HEK293T (cell line): ENCODE results near the gene MYO18A.

Source experiments
- CTCF ChIA-PET: fragments of 350-600 bp; formaldehyde crosslinking; extraction: SDS; loops from one replicate; lab custom pipeline; 2021; ENCODE audit warnings: antibody characterized with exemption, inconsistent platforms; lab: Yijun Ruan, JAX
- POLR2A ChIA-PET: fragments of 350-600 bp; formaldehyde crosslinking; extraction: SDS; loops from one replicate; lab custom pipeline; 2020; ENCODE audit warnings: antibody characterized with exemption, inconsistent platforms; lab: Yijun Ruan, JAX
- DNase-seq: peaks from one replicate; pipeline ENCODE4 v3.0.0; 2012; ENCODE audit warnings: mixed read lengths; ENCODE audit errors: extremely low spot score
- ARNT ChIP-seq: fragments of 450-650 bp; IDR thresholded peaks from 2 replicates; pipeline ENCODE4 v1.6.1; 2017; ENCODE audit warnings: mild to moderate bottlenecking
- BHLHE40 ChIP-seq: fragments of 450-650 bp; IDR thresholded peaks from 2 replicates; pipeline ENCODE4 v1.6.1; 2016; ENCODE audit warnings: mild to moderate bottlenecking, moderate library complexity, borderline replicate concordance
- CTBP1 ChIP-seq: fragments of 450-650 bp; IDR thresholded peaks from 2 replicates; pipeline ENCODE4 v1.6.1; 2016; ENCODE audit warnings: borderline replicate concordance
- ELF4 ChIP-seq: fragments of 450-650 bp; IDR thresholded peaks from 2 replicates; pipeline ENCODE4 v1.6.1; 2017; ENCODE audit warnings: antibody characterized with exemption
- FOXA1 ChIP-seq: fragments of 450-650 bp; IDR thresholded peaks from 2 replicates; pipeline ENCODE4 v1.6.1; 2016; ENCODE audit warnings: mild to moderate bottlenecking
- FOXK2 ChIP-seq: fragments of 450-650 bp; IDR thresholded peaks from 2 replicates; pipeline ENCODE4 v1.6.1; 2016; ENCODE audit warnings: mild to moderate bottlenecking
- FOXM1 ChIP-seq: fragments of 450-650 bp; IDR thresholded peaks from 2 replicates; pipeline ENCODE4 v1.6.1; 2017; ENCODE audit warnings: mild to moderate bottlenecking, borderline replicate concordance
- HDGF ChIP-seq: fragments of 450-650 bp; IDR thresholded peaks from 2 replicates; pipeline ENCODE4 v1.6.1; 2017; ENCODE audit warnings: antibody characterized with exemption, borderline replicate concordance
- L3MBTL2 ChIP-seq: fragments of 450-650 bp; conservative IDR thresholded peaks from 2 replicates; pipeline ENCODE4 v1.6.1; 2016; ENCODE audit warnings: mild to moderate bottlenecking
- LEF1 ChIP-seq: fragments of 450-650 bp; IDR thresholded peaks from 2 replicates; pipeline ENCODE4 v1.6.1; 2017; ENCODE audit warnings: mild to moderate bottlenecking, borderline replicate concordance
- NFRKB ChIP-seq: fragments of 450-650 bp; IDR thresholded peaks from 2 replicates; pipeline ENCODE4 v1.6.1; 2016; ENCODE audit warnings: mild to moderate bottlenecking, moderate library complexity
- SP1 ChIP-seq: fragments of 450-650 bp; IDR thresholded peaks from 2 replicates; pipeline ENCODE4 v1.6.1; 2017
- SUZ12 ChIP-seq: fragments of 450-650 bp; IDR thresholded peaks from 2 replicates; pipeline ENCODE4 v1.6.1; 2016; ENCODE audit warnings: mild to moderate bottlenecking
- TARDBP ChIP-seq: fragments of 450-650 bp; IDR thresholded peaks from 2 replicates; pipeline ENCODE4 v1.6.1; 2016
- ZNF384 ChIP-seq: fragments of 450-650 bp; IDR thresholded peaks from 2 replicates; pipeline ENCODE4 v1.6.1; 2016
- TF ChIP-seq, protein P1 (sequence below): fragments of 450-650 bp; IDR thresholded peaks from 2 replicates; pipeline ENCODE4 v1.6.1; 2016

MYO18A gene

DNA sequence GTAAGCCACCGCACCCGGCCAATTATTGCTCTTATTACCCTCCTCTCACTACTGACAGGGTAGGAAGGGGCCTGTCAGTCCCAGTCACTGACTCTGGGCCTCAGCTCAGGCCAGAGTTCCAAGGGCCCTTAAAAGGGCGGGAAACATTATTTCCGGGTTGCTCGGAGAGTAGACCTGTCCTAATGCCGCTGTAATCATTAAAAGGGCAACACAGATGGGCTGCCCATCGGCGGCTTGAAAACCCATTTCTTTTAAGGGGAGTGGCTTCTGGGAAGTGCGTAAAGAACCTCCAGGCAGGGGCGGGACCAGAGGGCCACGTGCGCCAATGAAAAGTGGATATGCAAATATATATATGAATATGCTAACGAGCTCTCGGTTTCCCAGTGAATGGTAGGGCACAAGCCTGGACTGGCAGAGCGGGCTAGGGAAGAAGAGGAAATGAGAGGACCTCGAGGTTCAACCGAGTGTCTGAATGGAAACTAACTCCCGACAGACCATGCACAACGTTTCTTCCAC lies 110.6 kb downstream of the MYO18A start:
- DNase-seq, result no peak
- ChIA-PET CTCF (no interaction called here), POLR2A (no interaction called here)
- TF ChIP-seq TARDBP (no peak), FOXA1 (no peak), ELF4 (no peak), CTBP1 (no peak), ZNF384 (no peak), HDGF (no peak), LEF1 (no peak), BHLHE40 (no peak), L3MBTL2 (no peak), ARNT (no peak), SUZ12 (no peak), FOXM1 (no peak), SP1 (no peak)
- TF ChIP-seq, protein P1, sequence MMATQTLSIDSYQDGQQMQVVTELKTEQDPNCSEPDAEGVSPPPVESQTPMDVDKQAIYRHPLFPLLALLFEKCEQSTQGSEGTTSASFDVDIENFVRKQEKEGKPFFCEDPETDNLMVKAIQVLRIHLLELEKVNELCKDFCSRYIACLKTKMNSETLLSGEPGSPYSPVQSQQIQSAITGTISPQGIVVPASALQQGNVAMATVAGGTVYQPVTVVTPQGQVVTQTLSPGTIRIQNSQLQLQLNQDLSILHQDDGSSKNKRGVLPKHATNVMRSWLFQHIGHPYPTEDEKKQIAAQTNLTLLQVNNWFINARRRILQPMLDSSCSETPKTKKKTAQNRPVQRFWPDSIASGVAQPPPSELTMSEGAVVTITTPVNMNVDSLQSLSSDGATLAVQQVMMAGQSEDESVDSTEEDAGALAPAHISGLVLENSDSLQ, result no peak

DNA sequence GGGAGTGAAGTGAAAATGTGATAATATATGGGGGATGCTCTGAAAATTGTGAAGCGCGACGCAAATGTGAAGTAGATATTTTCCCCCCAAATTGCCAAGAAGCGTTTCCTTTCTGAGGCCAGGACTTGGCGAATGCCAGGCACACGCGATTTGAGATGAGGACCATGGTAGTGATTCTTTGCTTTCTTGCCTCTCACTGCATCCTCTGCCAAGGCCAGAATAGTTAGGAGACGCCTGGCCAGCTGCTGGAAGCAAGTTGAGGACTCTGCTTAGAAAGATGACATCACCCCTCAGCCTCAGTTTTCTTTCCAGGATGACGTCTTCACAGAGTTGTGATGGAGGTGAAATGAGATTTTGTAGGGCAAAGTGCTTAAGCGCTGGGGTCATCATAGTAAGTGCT lies 111.4 kb downstream of the MYO18A start:
- TF ChIP-seq ARNT, result no peak
- no peak for TF ChIP-seq FOXA1
- no peak for TF ChIP-seq FOXK2
- no peak for TF ChIP-seq TARDBP
- no peak for TF ChIP-seq NFRKB
- no peak for TF ChIP-seq HDGF
- no peak for TF ChIP-seq FOXM1
- POLR2A ChIA-PET, result no interaction called here
- CTCF ChIA-PET, result no interaction called here
- DNase-seq, result no peak

DNA sequence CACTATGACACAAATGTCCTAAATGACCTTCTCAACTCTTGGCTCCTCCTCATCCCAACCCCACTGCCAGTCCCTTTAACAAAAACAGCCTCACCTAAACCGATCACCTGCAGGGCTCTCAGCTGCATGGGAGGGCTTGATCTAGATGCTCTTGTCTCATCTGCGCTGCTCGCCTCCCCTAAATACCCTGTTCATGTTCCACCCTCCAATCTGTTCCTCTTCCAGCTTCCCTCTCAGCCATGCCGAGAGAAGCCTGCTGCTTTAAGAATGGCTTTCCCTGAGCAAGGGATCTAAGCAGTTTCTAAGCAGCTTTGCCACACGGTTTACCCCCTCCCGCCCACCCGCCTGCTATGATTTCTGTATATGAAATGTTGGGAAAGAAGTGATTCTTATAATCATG lies 113.6 kb downstream of the MYO18A start:
- POLR2A ChIA-PET, result no interaction called here
- TF ChIP-seq ZNF384, result no peak
- TF ChIP-seq CTBP1, result no peak
- no peak for TF ChIP-seq FOXA1
- TF ChIP-seq L3MBTL2, result no peak
- TF ChIP-seq ARNT, result no peak
- no peak for TF ChIP-seq LEF1
- no peak for TF ChIP-seq SP1
- no peak for TF ChIP-seq FOXK2
- TF ChIP-seq BHLHE40, result no peak
- no peak for TF ChIP-seq TARDBP
- no peak for TF ChIP-seq SUZ12
- TF ChIP-seq FOXM1, result no peak
- no peak for TF ChIP-seq NFRKB
- TF ChIP-seq HDGF, result no peak
- TF ChIP-seq, protein P1, result no peak
- no peak for TF ChIP-seq ELF4
- CTCF ChIA-PET, result no interaction called here
- DNase-seq, result no peak

DNA sequence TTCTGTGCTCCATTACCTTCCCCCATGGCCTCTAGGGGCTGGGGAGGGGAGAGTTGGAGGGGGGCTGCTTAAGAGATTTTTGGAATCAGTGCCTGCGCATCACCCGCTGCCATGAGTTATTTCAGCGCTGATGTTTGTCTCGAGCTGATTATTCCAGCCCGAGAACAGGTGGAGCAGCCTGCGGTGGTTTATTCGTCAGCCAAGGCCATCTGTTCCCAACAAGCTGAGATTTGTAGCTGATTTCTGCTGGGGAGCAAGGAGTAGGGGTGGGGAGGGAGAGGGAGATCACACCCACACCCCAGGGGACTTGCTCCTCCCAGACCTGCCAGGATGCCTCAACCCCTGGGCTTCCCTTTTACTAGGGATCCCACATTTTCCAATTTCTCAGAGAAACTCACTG lies 114.2 kb downstream of the MYO18A start:
- DNase-seq, result no peak

DNA sequence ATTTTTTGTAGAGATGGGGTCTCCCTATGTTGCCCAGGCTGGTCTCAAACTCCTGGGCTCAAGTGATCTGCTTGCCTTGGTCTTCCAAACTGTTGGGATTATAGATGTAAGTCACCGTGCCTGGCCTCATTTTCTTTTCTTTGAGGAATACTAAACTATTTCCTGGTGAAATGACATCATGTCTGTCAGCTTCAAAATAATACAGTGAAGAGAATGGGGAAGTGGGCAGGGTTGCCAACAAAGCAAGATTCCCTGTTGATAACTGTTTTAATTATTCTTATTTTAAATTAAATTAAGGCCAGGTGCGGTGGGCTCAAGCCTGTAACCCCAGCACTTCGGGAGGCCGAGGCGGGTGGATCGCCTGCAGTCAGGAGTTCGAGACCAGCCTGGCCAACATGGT lies 116.2 kb downstream of the MYO18A start:
- no peak for DNase-seq
- no peak for TF ChIP-seq ARNT
- no peak for TF ChIP-seq TARDBP
- POLR2A ChIA-PET, result no interaction called here
- CTCF ChIA-PET, result interaction anchor here (1.6 kb wide), 1 partner anchor 98 kb away, joined by 6 read pairs; no protein-coding TSS in a partner anchor

More for the DNA sequence above, 114.2 kb downstream of the MYO18A start:
- no peak for TF ChIP-seq LEF1
- TF ChIP-seq ARNT, result no peak
- POLR2A ChIA-PET, result no interaction called here
- CTCF ChIA-PET, result no interaction called here

DNA sequence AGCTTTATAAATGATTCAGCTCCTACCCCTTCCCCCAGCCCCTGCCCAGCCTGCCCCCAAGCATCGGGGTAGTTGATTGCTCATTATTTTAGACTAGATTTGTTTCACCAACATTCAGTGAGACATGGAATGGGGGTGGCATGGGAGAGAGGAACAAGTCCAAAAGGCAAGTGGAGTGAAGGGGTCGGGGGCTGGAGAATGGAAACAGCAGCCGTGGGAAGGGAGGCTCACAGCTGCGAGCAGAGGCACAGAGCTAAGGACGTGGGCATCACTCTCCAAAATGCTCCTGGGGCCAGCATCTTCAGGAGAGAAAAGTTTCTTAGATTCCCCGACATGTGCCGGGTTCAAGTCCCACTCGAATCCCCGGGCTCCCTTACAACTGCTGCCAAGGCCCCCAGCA lies 118.0 kb downstream of the MYO18A start:
- POLR2A ChIA-PET, result no interaction called here

DNA sequence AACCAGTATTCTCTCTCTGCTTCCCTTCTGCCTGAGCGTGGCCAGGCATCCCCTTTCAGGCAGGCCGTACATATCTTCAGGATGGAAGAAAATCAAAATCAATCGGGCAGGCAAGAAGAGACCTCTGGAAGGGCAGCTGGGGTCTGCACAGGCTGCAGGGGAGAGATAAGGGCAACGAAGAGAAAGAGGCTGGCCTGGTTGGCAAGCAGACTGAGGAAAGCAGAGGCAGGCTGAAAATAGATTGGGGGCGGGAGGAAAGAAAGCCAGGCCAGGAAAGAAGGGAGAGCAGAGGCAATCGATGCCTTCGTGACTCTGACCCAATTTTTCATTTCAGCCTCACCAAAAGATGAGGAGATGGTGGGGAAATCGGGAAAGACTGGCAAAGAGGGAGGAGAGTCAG lies 119.2 kb downstream of the MYO18A start:
- TF ChIP-seq L3MBTL2, result no peak
- no peak for TF ChIP-seq HDGF
- no peak for TF ChIP-seq FOXM1
- no peak for TF ChIP-seq SP1
- no peak for TF ChIP-seq ELF4
- TF ChIP-seq, protein P1, result no peak
- no peak for TF ChIP-seq SUZ12
- CTCF ChIA-PET, result no interaction called here
- DNase-seq, result no peak
- POLR2A ChIA-PET, result no interaction called here

More for the DNA sequence above, 118.0 kb downstream of the MYO18A start:
- CTCF ChIA-PET, result interaction anchor here (1.4 kb wide), 1 partner anchor 55 kb away, joined by 6 read pairs; no protein-coding TSS in a partner anchor
- TF ChIP-seq ELF4 (no peak), LEF1 (no peak), FOXM1 (no peak)
- DNase-seq, result no peak
